Gastrocnemius medialis (tissue), 4 donors: ENCODE results near the gene TPRG1. TPM values are rescaled to one million over a fixed set of nuclear protein-coding genes. Genes with fewer than 3 reads are reported as not detected.
A peak's percentile ranks its signal among the peaks of the same experiment; 100 is the strongest.

Experiments used
- ATAC-seq, 2 donors: fragments of 150-250 bp; one replicate each; pipeline ENCODE4 v1.9.1; 2016
- DNase-seq, 2 donors: peaks; one replicate each; pipeline ENCODE4 v3.0.0-alpha.2; 2019
- H3K27ac ChIP-seq, 4 donors: fragments of 200-600 bp; sonication (generic); 1 replicate in 1 of 4; 2 replicates in 3 of 4; pipeline ENCODE4 v1.5.1; 2016 to 2018; ENCODE audit warnings: mild to moderate bottlenecking in 2 of 4, moderate library complexity in 1 of 4
- H3K27me3 ChIP-seq, 3 donors: fragments of 200-600 bp; sonication (generic) in 2 of 3; 1 replicate in 1 of 3; 2 replicates in 2 of 3; pipeline versions ENCODE4 v1.5.1 to v1.6.0; 2016 to 2019; ENCODE audit warnings: mild to moderate bottlenecking in 1 of 3, moderate library complexity in 1 of 3
- H3K36me3 ChIP-seq, 2 donors: fragments of 200-600 bp; sonication (generic) in 1 of 2; one replicate each; pipeline ENCODE4 v1.5.1; 2017 to 2018
- H3K4me1 ChIP-seq, 2 donors: fragments of 200-600 bp; sonication (generic) in 1 of 2; one replicate each; pipeline ENCODE4 v1.5.1; 2016 to 2017; ENCODE audit warnings: mild to moderate bottlenecking in 2 of 2
- H3K4me3 ChIP-seq, 4 donors: fragments of 200-600 bp; sonication (generic) in 3 of 4; 1 replicate in 1 of 4; 2 replicates in 3 of 4; pipeline ENCODE4 v1.5.1; 2016 to 2019; ENCODE audit warnings: mild to moderate bottlenecking in 2 of 4
- H3K9me3 ChIP-seq, 3 donors: fragments of 200-600 bp; sonication (generic) in 2 of 3; 1 replicate in 1 of 3; 2 replicates in 2 of 3; pipeline ENCODE4 v1.5.1; 2016 to 2019
- POLR2A ChIP-seq, 2 donors: fragments of 450-650 bp; IDR thresholded peaks; one replicate each; pipeline ENCODE4 v1.6.1; 2017; ENCODE audit warnings: antibody characterized with exemption in 2 of 2, mild to moderate bottlenecking in 2 of 2, moderate library complexity in 2 of 2
- in situ Hi-C, 4 donors: fragments of 200-750 bp; cut with MboI; loops; one replicate each; pipeline versions ENCODE4 v1.15.0 to v1.8.0; 2017; ENCODE audit warnings: low sequenced_read_pairs in 4 of 4
- intact Hi-C: fragments of 100-400 bp; cut with DNase I; formaldehyde crosslinking; loops from one replicate; pipeline ENCODE4 v1.15.1; 2023; ENCODE audit warnings: low total_unique reads
- total RNA-seq, 4 donors: library from RNA; depleted of rRNA; stranded (reverse); fragments of >200 nt; gene quantifications; one replicate each; pipeline versions ENCODE4 v1.1.0 to v1.2.3, GENCODE V29; 2016
- TF ChIP-seq, protein P1 (sequence below), 5 experiments: fragments of 450-650 bp in 3 of 5; fragments of 200-600 bp in 2 of 5; sonication (generic) in 2 of 5; IDR thresholded peaks in 4 of 5; conservative IDR thresholded peaks in 1 of 5; 1 replicate in 4 of 5; 2 replicates in 1 of 5; pipeline ENCODE4 v1.5.1; 2016 to 2019; ENCODE audit warnings: antibody characterized with exemption in 5 of 5, mild to moderate bottlenecking in 3 of 5, moderate library complexity in 3 of 5

The TPRG1 gene
- total RNA-seq, 4 donors from 2014 or later = 2.8 to 9.0 (median 3.2) TPM

DNA sequence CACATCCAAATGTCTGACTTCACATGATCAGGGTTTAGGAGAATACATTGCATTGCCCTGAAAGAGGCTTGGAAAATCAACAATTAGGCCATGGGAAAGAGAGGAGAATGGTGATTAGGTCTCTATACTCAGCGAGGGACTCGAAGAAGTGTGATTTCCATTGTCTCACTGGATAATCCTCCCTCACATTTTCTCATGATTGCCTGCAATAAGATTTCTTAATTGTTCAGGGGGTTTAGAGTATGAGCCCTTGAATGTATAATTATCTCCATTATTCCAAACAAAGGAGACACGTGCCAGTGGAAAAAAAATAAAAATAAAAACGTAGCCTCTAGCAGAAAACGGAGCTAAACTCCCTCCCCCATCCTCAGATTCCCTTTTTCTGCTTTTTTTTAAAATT lies 173.2 kb downstream of the TPRG1 start:
- Histone ChIP-seq H3K4me1 (peaks cover 0 to 16% of the 10 kb centered on the region in 2 donors), H3K36me3 (no peaks in the 10 kb centered on the region), H3K9me3 (no peaks in the 10 kb centered on the region), H3K27me3 (no peaks in the 10 kb centered on the region), H3K27ac (no peak overlapping the region), H3K4me3 (no peak overlapping the region)
- DNase-seq (no peak), ATAC-seq (no peak)
- in situ Hi-C loops (no loop called here), intact Hi-C loops (no loop called here)
- TF ChIP-seq, protein P1, sequence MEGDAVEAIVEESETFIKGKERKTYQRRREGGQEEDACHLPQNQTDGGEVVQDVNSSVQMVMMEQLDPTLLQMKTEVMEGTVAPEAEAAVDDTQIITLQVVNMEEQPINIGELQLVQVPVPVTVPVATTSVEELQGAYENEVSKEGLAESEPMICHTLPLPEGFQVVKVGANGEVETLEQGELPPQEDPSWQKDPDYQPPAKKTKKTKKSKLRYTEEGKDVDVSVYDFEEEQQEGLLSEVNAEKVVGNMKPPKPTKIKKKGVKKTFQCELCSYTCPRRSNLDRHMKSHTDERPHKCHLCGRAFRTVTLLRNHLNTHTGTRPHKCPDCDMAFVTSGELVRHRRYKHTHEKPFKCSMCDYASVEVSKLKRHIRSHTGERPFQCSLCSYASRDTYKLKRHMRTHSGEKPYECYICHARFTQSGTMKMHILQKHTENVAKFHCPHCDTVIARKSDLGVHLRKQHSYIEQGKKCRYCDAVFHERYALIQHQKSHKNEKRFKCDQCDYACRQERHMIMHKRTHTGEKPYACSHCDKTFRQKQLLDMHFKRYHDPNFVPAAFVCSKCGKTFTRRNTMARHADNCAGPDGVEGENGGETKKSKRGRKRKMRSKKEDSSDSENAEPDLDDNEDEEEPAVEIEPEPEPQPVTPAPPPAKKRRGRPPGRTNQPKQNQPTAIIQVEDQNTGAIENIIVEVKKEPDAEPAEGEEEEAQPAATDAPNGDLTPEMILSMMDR (IDR thresholded peaks at IDR 0.05 in 4 of 5, conservative IDR thresholded peaks at IDR 0.05 in 1 of 5) = no peak
- TF ChIP-seq POLR2A (IDR thresholded peaks at IDR 0.05) = no peak

DNA sequence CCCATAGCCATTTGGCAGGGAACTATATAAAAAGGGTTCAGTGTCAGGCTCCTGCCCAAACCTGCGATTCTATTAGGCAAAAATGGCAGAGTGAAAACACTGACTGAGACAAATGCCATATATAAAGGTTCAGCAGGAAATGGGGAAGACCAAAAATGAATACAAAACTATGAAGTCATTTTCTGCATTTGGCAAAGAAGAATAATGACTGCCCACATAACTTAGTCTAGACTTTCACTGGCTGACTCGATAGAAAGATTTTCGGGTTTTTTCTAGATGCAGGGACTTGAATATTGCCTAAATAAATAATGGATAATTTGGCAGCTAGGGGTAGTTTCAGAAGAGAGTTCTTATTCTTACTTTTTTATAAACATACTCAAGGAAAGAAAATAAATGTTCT lies 178.0 kb downstream of the TPRG1 start:
- Histone ChIP-seq H3K4me3 (no peak overlapping the region), H3K36me3 (no peaks in the 10 kb centered on the region), H3K9me3 (no peaks in the 10 kb centered on the region), H3K4me1 (peaks cover 6 to 22% of the 10 kb centered on the region in 2 donors), H3K27me3 (no peaks in the 10 kb centered on the region), H3K27ac (no peak overlapping the region)
- TF ChIP-seq, protein P1 (IDR thresholded peaks at IDR 0.05 in 4 of 5, conservative IDR thresholded peaks at IDR 0.05 in 1 of 5) = no peak
- no peak for TF ChIP-seq POLR2A (IDR thresholded peaks at IDR 0.05)
- ATAC-seq (no peak), DNase-seq (no peak)
- intact Hi-C loops (loop anchor here (10.0 kb wide), 2 partner anchors 275 to 485 kb away; no protein-coding TSS in a partner anchor), in situ Hi-C loops (no loop called here)

DNA sequence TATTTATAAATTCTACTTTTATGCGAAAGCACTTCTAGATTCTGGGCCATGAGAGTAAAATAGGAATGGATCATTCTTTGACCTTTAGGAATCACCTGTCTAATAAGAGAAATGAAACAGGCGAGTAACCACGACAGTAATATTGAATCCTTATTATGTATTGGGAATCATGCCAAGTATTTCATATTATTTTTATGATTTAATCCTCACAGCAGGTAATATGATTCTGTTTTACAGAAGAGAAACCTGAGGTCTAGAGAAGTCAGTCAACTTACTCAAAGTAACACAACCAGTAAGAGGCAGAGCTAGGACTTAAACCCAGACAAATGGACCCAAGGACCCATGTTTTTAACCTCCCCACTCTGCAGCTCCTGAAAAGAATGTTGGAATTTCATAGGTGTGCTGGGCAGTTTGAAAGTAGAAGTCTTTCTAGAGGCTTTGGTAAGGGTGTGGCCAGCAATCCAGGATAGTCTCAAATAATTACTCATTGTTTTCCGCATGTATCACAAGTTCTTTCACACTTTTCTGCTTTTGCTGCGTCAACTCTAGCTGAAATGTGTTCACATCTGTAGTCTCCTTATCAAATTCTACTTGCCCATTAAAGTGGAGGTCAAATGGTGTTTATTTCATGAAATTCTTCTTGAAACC lies 181.7 kb downstream of the TPRG1 start:
- in situ Hi-C loops = no loop called here
- Histone ChIP-seq H3K4me1 (peaks cover 19 to 38% of the 10 kb centered on the region in 2 donors), H3K27me3 (no peaks in the 10 kb centered on the region), H3K36me3 (no peaks in the 10 kb centered on the region), H3K27ac (no peak overlapping the region), H3K4me3 (no peak overlapping the region), H3K9me3 (no peaks in the 10 kb centered on the region)
- no peak for TF ChIP-seq POLR2A (IDR thresholded peaks at IDR 0.05)
- TF ChIP-seq, protein P1 (IDR thresholded peaks at IDR 0.05 in 4 of 5, conservative IDR thresholded peaks at IDR 0.05 in 1 of 5) = no peak
- intact Hi-C loops = loop anchor here (10.0 kb wide), 2 partner anchors 271 to 481 kb away; no protein-coding TSS in a partner anchor
- DNase-seq (no peak), ATAC-seq (no peak)

DNA sequence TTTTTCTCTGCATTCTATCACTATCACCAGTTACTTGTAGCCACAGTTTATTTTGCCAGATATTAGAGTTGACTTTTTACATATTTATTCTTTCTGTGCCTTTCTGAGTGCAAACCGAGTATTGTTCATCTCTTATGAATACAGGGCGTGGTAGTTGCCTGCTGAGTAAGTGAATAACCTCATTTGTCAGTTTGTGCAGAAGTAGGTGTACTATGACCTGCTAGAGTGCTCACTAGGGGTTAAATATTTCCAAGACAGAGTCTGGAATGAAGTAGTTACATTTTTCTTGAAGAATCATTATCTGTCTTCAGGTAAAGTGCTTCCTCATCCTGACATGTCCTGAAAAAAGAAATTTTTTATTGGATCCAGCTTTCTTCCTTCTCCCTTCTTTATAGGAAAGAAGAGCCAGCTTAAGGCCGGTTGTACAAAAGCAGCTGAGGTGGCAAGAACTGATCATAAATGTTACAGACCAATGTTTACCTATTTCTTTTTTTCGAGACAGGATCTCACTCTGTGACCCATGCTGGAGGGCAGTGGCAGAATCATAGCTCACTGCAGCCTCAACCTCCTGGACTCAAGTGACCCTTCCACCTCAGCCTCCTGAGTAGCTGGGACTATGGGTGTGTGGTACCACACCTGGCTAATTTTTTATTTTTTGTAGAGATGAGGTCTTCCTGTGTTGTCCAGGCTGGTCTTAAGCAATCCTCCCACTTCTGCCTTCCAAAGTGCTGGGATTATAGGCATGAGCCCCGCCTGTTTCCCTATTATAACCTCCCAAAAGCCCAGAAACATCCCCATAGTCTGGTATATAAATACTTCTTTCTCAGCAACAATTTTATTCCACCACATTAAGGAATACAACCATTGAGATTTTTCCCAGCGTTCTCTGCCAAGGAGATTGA lies 182.5 kb downstream of the TPRG1 start:
- Histone ChIP-seq H3K9me3 (no peaks in the 10 kb centered on the region), H3K36me3 (no peaks in the 10 kb centered on the region), H3K27me3 (no peaks in the 10 kb centered on the region), H3K27ac (peak overlapping the region; percentile 72 to 81 (median 80)), H3K4me3 (no peak overlapping the region), H3K4me1 (peaks cover 19 to 38% of the 10 kb centered on the region in 2 donors)
- intact Hi-C loops (loop anchor here (2.0 to 10.0 kb wide), 3 partner anchors 15 to 481 kb away; no protein-coding TSS in a partner anchor), in situ Hi-C loops (no loop called here)
- ATAC-seq = no peak
- TF ChIP-seq, protein P1 (IDR thresholded peaks at IDR 0.05 in 4 of 5, conservative IDR thresholded peaks at IDR 0.05 in 1 of 5) = no peak
- no peak for TF ChIP-seq POLR2A (IDR thresholded peaks at IDR 0.05)
- DNase-seq = no peak
